GM19351 (cell line): ENCODE measurements around the gene BNC2.
"Not testable (repeated sequence)": the region's sequence is repeated elsewhere in the genome, so short reads cannot be mapped to it uniquely, and the experiment has no call there.

Source experiments
- ATAC-seq: cut with Tn5 transposase; IDR thresholded peaks from one replicate; pipeline ENCODE4 v1.9.1; 2021; ENCODE audit warnings: mild to moderate bottlenecking, moderate library complexity; ENCODE audit not compliant: unreplicated experiment

BNC2 gene

GRCh38 chr9:16515207-16515606 lies 355.3 kb downstream of the BNC2 start:
- ATAC-seq, result no peak

GRCh38 chr9:16514131-16514530 lies 356.3 kb downstream of the BNC2 start:
- no peak for ATAC-seq

- ATAC-seq, result no peak
Observed at GRCh38 chr9:16512281-16512680, 358.2 kb downstream of the BNC2 start.

- ATAC-seq, result no peak
Observed at GRCh38 chr9:16510482-16510881, 360.0 kb downstream of the BNC2 start.

- no peak for ATAC-seq
Observed at GRCh38 chr9:16509997-16510396, 360.5 kb downstream of the BNC2 start.

GRCh38 chr9:16505199-16505598 lies 365.3 kb downstream of the BNC2 start:
- no peak for ATAC-seq

- ATAC-seq, result no peak
Observed at GRCh38 chr9:16501726-16502125, 368.7 kb downstream of the BNC2 start.

GRCh38 chr9:16501141-16501540 lies 369.3 kb downstream of the BNC2 start:
- no peak for ATAC-seq

GRCh38 chr9:16500386-16500785 lies 370.1 kb downstream of the BNC2 start:
- ATAC-seq, result no peak

GRCh38 chr9:16499892-16500291 lies 370.6 kb downstream of the BNC2 start:
- no peak for ATAC-seq

GRCh38 chr9:16496908-16497307 lies 373.6 kb downstream of the BNC2 start:
- no peak for ATAC-seq

GRCh38 chr9:16487915-16488314 lies 382.6 kb downstream of the BNC2 start:
- ATAC-seq, result no peak

GRCh38 chr9:16485575-16486321 lies 384.7 kb downstream of the BNC2 start:
- ATAC-seq, result no peak

GRCh38 chr9:16485160-16485559 lies 385.3 kb downstream of the BNC2 start:
- ATAC-seq, result no peak

- ATAC-seq, result no peak
Observed at GRCh38 chr9:16484744-16485143, 385.7 kb downstream of the BNC2 start.

- no peak for ATAC-seq
Observed at GRCh38 chr9:16484180-16484579, 386.3 kb downstream of the BNC2 start.

GRCh38 chr9:16482764-16483163 lies 387.7 kb downstream of the BNC2 start:
- no peak for ATAC-seq

GRCh38 chr9:16480584-16480983 lies 389.9 kb downstream of the BNC2 start:
- ATAC-seq, result not testable (repeated sequence)

- ATAC-seq, result no peak
Observed at GRCh38 chr9:16475996-16476395, 394.5 kb downstream of the BNC2 start.

- ATAC-seq, result no peak
Observed at GRCh38 chr9:16475257-16475656, 395.2 kb downstream of the BNC2 start.

- no peak for ATAC-seq
Observed at GRCh38 chr9:16469184-16469583, 401.3 kb downstream of the BNC2 start.

- ATAC-seq, result no peak
Observed at GRCh38 chr9:16461851-16462250, 408.6 kb downstream of the BNC2 start.
